ENCODE results near the gene NREP. TPM values are rescaled to one million over a fixed set of nuclear protein-coding genes. Genes with fewer than 3 reads are reported as not detected.

Gene NREP
- total and polyA plus RNA-seq, 2 experiments from 2014 or later, result 260 to 300 TPM

DNA sequence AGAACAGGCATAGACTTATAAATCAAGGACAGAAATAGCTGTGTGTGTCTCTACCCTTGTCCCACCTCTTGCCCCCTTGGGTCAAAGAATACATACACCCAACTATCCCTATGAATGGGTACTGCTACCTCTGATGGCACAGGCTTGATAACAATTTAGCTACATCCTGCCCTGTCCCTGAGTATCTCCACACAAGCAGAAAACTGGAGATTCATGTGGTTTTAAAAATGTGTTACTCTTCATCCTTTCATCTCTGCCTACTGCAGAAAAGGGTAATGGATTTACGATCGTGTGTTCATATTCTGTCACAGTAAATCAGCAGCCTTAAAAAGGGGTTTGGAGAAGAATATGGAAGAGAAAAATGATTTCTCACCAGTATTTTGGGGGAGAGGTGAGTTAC is 49.2 kb upstream of the NREP start (continued):
- TF ChIP-seq ZNF114 (CRISPR knock-in tag; IDR thresholded peaks at IDR 0.05), result no peak
- no peak for TF ChIP-seq ZNF331 (CRISPR knock-in tag; IDR thresholded peaks at IDR 0.05; ENCODE audit: low read depth)

DNA sequence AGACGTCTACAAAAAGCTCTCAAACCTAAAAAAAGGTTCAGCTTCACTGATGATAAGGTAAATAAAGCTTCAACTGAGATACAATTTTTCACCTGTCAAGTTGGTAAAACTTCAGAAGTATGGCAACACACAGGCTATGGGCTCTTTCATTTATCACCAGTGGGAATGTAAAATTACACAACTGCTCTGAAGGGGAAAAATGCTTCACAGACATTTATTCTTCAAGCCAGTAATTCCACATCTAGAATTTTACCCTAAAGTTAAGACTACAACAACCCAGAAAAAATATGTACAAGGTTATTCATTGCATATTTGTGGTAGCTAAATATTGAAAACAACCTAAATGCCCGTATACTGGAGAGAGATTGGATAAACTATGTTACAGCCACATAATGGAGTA is 48.1 kb upstream of the NREP start:
- H3K4me2 ChIP-seq, result no peak overlapping the region
- Mint-ChIP-seq H3K9me3 (no peaks in the 10 kb centered on the region), H3K4me3 (no peak overlapping the region), H3K4me1 (peaks cover 23% of the 10 kb centered on the region), H3K27me3 (ENCODE audit: insufficient read depth, low read depth, poor library complexity) (peaks cover 3% of the 10 kb centered on the region), H3K27ac (no peak overlapping the region), H3K36me3 (ENCODE audit: low read depth) (no peaks in the 10 kb centered on the region)
- H2AFZ ChIP-seq, result no peak overlapping the region
- H3K27me3 ChIP-seq (ENCODE audit: insufficient read depth), result no peaks in the 10 kb centered on the region
- H3K4me3 ChIP-seq, result no peak overlapping the region
- DNase-seq (ENCODE audit: low spot score) (no peak), ATAC-seq (no peak)
- no peaks in the 10 kb centered on the region for H3F3A ChIP-seq (replicated peaks; ENCODE audit: low read depth)
- TF ChIP-seq EZH2 (IDR thresholded peaks at IDR 0.05; ENCODE audit: low read depth, unreplicated experiment) (no peak), JUNB (IDR thresholded peaks at IDR 0.05; ENCODE audit: unreplicated experiment) (no peak), NANOG (IDR thresholded peaks at IDR 0.05; ENCODE audit: borderline replicate concordance) (no peak), POLR2AphosphoS5 (IDR thresholded peaks at IDR 0.05; ENCODE audit: low read depth) (no peak), ZNF114 (CRISPR knock-in tag; IDR thresholded peaks at IDR 0.05) (no peak), STAT1 (IDR thresholded peaks at IDR 0.05; ENCODE audit: unreplicated experiment) (no peak), EZH2phosphoT487 (IDR thresholded peaks at IDR 0.05; ENCODE audit: unreplicated experiment) (no peak), CREB1 (CRISPR knock-in tag; IDR thresholded peaks at IDR 0.05; ENCODE audit: low read depth) (no peak), ZNF331 (CRISPR knock-in tag; IDR thresholded peaks at IDR 0.05; ENCODE audit: low read depth) (no peak)
- TF ChIP-seq, protein P1, sequence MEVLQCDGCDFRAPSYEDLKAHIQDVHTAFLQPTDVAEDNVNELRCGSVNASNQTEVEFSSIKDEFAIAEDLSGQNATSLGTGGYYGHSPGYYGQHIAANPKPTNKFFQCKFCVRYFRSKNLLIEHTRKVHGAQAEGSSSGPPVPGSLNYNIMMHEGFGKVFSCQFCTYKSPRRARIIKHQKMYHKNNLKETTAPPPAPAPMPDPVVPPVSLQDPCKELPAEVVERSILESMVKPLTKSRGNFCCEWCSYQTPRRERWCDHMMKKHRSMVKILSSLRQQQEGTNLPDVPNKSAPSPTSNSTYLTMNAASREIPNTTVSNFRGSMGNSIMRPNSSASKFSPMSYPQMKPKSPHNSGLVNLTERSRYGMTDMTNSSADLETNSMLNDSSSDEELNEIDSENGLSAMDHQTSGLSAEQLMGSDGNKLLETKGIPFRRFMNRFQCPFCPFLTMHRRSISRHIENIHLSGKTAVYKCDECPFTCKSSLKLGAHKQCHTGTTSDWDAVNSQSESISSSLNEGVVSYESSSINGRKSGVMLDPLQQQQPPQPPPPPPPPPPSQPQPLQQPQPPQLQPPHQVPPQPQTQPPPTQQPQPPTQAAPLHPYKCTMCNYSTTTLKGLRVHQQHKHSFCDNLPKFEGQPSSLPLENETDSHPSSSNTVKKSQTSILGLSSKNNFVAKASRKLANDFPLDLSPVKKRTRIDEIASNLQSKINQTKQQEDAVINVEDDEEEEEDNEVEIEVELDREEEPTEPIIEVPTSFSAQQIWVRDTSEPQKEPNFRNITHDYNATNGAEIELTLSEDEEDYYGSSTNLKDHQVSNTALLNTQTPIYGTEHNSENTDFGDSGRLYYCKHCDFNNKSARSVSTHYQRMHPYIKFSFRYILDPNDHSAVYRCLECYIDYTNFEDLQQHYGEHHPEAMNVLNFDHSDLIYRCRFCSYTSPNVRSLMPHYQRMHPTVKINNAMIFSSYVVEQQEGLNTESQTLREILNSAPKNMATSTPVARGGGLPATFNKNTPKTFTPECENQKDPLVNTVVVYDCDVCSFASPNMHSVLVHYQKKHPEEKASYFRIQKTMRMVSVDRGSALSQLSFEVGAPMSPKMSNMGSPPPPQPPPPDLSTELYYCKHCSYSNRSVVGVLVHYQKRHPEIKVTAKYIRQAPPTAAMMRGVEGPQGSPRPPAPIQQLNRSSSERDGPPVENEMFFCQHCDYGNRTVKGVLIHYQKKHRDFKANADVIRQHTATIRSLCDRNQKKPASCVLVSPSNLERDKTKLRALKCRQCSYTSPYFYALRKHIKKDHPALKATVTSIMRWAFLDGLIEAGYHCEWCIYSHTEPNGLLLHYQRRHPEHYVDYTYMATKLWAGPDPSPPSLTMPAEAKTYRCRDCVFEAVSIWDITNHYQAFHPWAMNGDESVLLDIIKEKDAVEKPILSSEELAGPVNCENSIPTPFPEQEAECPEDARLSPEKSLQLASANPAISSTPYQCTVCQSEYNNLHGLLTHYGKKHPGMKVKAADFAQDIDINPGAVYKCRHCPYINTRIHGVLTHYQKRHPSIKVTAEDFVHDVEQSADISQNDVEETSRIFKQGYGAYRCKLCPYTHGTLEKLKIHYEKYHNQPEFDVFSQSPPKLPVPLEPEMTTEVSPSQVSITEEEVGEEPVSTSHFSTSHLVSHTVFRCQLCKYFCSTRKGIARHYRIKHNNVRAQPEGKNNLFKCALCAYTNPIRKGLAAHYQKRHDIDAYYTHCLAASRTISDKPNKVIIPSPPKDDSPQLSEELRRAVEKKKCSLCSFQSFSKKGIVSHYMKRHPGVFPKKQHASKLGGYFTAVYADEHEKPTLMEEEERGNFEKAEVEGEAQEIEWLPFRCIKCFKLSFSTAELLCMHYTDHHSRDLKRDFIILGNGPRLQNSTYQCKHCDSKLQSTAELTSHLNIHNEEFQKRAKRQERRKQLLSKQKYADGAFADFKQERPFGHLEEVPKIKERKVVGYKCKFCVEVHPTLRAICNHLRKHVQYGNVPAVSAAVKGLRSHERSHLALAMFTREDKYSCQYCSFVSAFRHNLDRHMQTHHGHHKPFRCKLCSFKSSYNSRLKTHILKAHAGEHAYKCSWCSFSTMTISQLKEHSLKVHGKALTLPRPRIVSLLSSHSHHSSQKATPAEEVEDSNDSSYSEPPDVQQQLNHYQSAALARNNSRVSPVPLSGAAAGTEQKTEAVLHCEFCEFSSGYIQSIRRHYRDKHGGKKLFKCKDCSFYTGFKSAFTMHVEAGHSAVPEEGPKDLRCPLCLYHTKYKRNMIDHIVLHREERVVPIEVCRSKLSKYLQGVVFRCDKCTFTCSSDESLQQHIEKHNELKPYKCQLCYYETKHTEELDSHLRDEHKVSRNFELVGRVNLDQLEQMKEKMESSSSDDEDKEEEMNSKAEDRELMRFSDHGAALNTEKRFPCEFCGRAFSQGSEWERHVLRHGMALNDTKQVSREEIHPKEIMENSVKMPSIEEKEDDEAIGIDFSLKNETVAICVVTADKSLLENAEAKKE (CRISPR knock-in tag; IDR thresholded peaks at IDR 0.05), result no peak
- TF ChIP-seq, protein P2, sequence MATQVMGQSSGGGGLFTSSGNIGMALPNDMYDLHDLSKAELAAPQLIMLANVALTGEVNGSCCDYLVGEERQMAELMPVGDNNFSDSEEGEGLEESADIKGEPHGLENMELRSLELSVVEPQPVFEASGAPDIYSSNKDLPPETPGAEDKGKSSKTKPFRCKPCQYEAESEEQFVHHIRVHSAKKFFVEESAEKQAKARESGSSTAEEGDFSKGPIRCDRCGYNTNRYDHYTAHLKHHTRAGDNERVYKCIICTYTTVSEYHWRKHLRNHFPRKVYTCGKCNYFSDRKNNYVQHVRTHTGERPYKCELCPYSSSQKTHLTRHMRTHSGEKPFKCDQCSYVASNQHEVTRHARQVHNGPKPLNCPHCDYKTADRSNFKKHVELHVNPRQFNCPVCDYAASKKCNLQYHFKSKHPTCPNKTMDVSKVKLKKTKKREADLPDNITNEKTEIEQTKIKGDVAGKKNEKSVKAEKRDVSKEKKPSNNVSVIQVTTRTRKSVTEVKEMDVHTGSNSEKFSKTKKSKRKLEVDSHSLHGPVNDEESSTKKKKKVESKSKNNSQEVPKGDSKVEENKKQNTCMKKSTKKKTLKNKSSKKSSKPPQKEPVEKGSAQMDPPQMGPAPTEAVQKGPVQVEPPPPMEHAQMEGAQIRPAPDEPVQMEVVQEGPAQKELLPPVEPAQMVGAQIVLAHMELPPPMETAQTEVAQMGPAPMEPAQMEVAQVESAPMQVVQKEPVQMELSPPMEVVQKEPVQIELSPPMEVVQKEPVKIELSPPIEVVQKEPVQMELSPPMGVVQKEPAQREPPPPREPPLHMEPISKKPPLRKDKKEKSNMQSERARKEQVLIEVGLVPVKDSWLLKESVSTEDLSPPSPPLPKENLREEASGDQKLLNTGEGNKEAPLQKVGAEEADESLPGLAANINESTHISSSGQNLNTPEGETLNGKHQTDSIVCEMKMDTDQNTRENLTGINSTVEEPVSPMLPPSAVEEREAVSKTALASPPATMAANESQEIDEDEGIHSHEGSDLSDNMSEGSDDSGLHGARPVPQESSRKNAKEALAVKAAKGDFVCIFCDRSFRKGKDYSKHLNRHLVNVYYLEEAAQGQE (IDR thresholded peaks at IDR 0.05; ENCODE audit: unreplicated experiment), result no peak
- TF ChIP-seq, protein P3, sequence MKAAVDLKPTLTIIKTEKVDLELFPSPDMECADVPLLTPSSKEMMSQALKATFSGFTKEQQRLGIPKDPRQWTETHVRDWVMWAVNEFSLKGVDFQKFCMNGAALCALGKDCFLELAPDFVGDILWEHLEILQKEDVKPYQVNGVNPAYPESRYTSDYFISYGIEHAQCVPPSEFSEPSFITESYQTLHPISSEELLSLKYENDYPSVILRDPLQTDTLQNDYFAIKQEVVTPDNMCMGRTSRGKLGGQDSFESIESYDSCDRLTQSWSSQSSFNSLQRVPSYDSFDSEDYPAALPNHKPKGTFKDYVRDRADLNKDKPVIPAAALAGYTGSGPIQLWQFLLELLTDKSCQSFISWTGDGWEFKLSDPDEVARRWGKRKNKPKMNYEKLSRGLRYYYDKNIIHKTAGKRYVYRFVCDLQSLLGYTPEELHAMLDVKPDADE (IDR thresholded peaks at IDR 0.05), result no peak
- TF ChIP-seq, protein P4, sequence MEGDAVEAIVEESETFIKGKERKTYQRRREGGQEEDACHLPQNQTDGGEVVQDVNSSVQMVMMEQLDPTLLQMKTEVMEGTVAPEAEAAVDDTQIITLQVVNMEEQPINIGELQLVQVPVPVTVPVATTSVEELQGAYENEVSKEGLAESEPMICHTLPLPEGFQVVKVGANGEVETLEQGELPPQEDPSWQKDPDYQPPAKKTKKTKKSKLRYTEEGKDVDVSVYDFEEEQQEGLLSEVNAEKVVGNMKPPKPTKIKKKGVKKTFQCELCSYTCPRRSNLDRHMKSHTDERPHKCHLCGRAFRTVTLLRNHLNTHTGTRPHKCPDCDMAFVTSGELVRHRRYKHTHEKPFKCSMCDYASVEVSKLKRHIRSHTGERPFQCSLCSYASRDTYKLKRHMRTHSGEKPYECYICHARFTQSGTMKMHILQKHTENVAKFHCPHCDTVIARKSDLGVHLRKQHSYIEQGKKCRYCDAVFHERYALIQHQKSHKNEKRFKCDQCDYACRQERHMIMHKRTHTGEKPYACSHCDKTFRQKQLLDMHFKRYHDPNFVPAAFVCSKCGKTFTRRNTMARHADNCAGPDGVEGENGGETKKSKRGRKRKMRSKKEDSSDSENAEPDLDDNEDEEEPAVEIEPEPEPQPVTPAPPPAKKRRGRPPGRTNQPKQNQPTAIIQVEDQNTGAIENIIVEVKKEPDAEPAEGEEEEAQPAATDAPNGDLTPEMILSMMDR (conservative IDR thresholded peaks at IDR 0.05; ENCODE audit: low read depth in 2 of 2), result no peak
- H3K79me2 ChIP-seq (replicated peaks; ENCODE audit: insufficient read depth), result no peaks in the 10 kb centered on the region
- no peaks in the 10 kb centered on the region; the same call in 1 of the 2 replicates for H3K9me2 ChIP-seq (ENCODE audit: insufficient read depth)
- no peaks in the 10 kb centered on the region for H3K36me3 ChIP-seq (ENCODE audit: insufficient read depth)
- peaks cover 29% of the 10 kb centered on the region for H3K4me1 ChIP-seq (ENCODE audit: insufficient read depth)
- H4K20me1 ChIP-seq (replicated peaks; ENCODE audit: insufficient read depth), result no peaks in the 10 kb centered on the region
- H3K27ac ChIP-seq (ENCODE audit: low read depth), result no peak overlapping the region

Measured in GM23338 (cell line).